Measurements from ENCODE around the gene CYP4F11. TPM values are rescaled to one million over a fixed set of nuclear protein-coding genes. Genes with fewer than 3 reads are reported as not detected.
"Not testable (repeated sequence)": the region's sequence is repeated elsewhere in the genome, so short reads cannot be mapped to it uniquely, and the experiment has no call there.

Gene CYP4F11
- total and polyA plus RNA-seq, 2 of the 13 experiments (the other 11 are each of a cell fraction or from before 2014, with no cell fraction given): 7.8 to 8.4 TPM

- WGBS (ENCODE audit: low lambda C conversion rate): 39% methylated on average over 6 of the region's 6 CpGs
- H3K9ac ChIP-seq (ENCODE audit: insufficient read depth, low read depth, low read length); H3K36me3 ChIP-seq (replicated peaks in 1 of 2; ENCODE audit: control insufficient read depth in 1 of 2, insufficient read depth in 2 of 2, low read length in 2 of 2); H3K4me2 ChIP-seq (ENCODE audit: low read depth, low read length); H3K27me3 ChIP-seq (ENCODE audit: control insufficient read depth in 1 of 2, insufficient read depth in 2 of 2, low read length in 2 of 2); CTCF ChIA-PET (ENCODE audit: low intra/inter-chr PET ratio, low total read pairs); DNase-seq (ENCODE audit: low spot score); H2AFZ ChIP-seq (ENCODE audit: low read length); H3K79me2 ChIP-seq (ENCODE audit: insufficient read depth, low read length); H3K27ac ChIP-seq (ENCODE audit: extremely low read length, insufficient read depth, low read length); ATAC-seq; FAIRE-seq; H3K4me3 ChIP-seq (replicated peaks in 1 of 3; ENCODE audit: insufficient read depth in 1 of 3, low read depth in 2 of 3, low read length in 3 of 3); intact Hi-C loops (cut with micrococcal nuclease; ENCODE audit: unreplicated experiment); H3K9me3 ChIP-seq (ENCODE audit: low read length); in situ Hi-C loops (cut with HindIII; ENCODE audit: extremely low pct_ligation_motif_present, low pct_unique_long_range_greater_than_20kb); H4K20me1 ChIP-seq (ENCODE audit: insufficient read depth, low read length); BruUV-seq (replicated peaks); POLR2A ChIA-PET: not testable (repeated sequence)
- H3K4me1 ChIP-seq (ENCODE audit: insufficient read depth, low read length): 0 out of 2 replicates have a peak, but pooled peaks cover 11% of the 10 kb centered on the region
Measured at GRCh38 chr19:15873771-15874170, 60.6 kb downstream of the CYP4F11 start.

GRCh38 chr19:15871570-15871969 is 62.8 kb downstream of the CYP4F11 start:
- ChIA-PET CTCF (ENCODE audit: low intra/inter-chr PET ratio, low total read pairs) (no interaction called here), POLR2A (no interaction called here)
- Histone ChIP-seq H4K20me1 (ENCODE audit: insufficient read depth, low read length) (no peaks in the 10 kb centered on the region), H3K4me1 (ENCODE audit: insufficient read depth, low read length) (0 out of 2 replicates have a peak, but pooled peaks cover 12% of the 10 kb centered on the region), H3K27me3 (ENCODE audit: control insufficient read depth in 1 of 2, insufficient read depth in 2 of 2, low read length in 2 of 2) (no peaks in the 10 kb centered on the region), H3K9me3 (ENCODE audit: low read length) (no peaks in the 10 kb centered on the region), H3K36me3 (replicated peaks in 1 of 2; ENCODE audit: control insufficient read depth in 1 of 2, insufficient read depth in 2 of 2, low read length in 2 of 2) (no peaks in the 10 kb centered on the region), H3K27ac (ENCODE audit: extremely low read length, insufficient read depth, low read length) (no peak overlapping the region), H3K79me2 (ENCODE audit: insufficient read depth, low read length) (no peaks in the 10 kb centered on the region), H3K4me3 (replicated peaks in 1 of 3; ENCODE audit: insufficient read depth in 1 of 3, low read depth in 2 of 3, low read length in 3 of 3) (peak overlapping the region in 2 of 3 experiments; percentile 27 to 48; a peak in 3 of 6 replicates), H2AFZ (ENCODE audit: low read length) (no peak overlapping the region), H3K4me2 (ENCODE audit: low read depth, low read length) (peak overlapping the region; percentile 71), H3K9ac (ENCODE audit: insufficient read depth, low read depth, low read length) (no peak overlapping the region)
- ATAC-seq (peak; percentile 83), DNase-seq (ENCODE audit: low spot score) (no peak), FAIRE-seq (no peak)
- 21% methylated on average over 3 of the region's 11 CpGs for WGBS (ENCODE audit: low lambda C conversion rate)
- no TSS peak for BruUV-seq (replicated peaks)
- in situ Hi-C loops (cut with HindIII; ENCODE audit: extremely low pct_ligation_motif_present, low pct_unique_long_range_greater_than_20kb): no loop called here
- intact Hi-C loops (cut with micrococcal nuclease; ENCODE audit: unreplicated experiment): no loop called here
- TF ChIP-seq CTCF (CRISPR knock-in tag; IDR thresholded peaks at IDR 0.05): peak; percentile 30; the same call in 1 of the 2 replicates
- TF ChIP-seq GTF3A (CRISPR knock-in tag; conservative IDR thresholded peaks at IDR 0.05): no peak
- TF ChIP-seq GABPB1 (CRISPR knock-in tag; IDR thresholded peaks at IDR 0.05): peak; percentile 77
- 0 out of 2 replicates have a peak, but pooled peaks have one; percentile 29 for TF ChIP-seq SPEN (CRISPR knock-in tag; IDR thresholded peaks at IDR 0.05; ENCODE audit: low read depth)
- peak; percentile 25; the same call in 1 of the 2 replicates for TF ChIP-seq KAT8 (CRISPR knock-in tag; IDR thresholded peaks at IDR 0.05)
- TF ChIP-seq GABPA (IDR thresholded peaks at IDR 0.05; ENCODE audit: low read depth, low read length): peak; percentile 65
- peak; percentile 80 for TF ChIP-seq GABPA (CRISPR knock-in tag; IDR thresholded peaks at IDR 0.05; ENCODE audit: low read depth)
- TF ChIP-seq POLR2A (IDR thresholded peaks at IDR 0.05; ENCODE audit: insufficient read depth in 1 of 2, low read depth in 2 of 2, low read length in 2 of 2): peak in 1 of 2 experiments; percentile 36; a peak in 1 of 4 replicates
- no peak for TF ChIP-seq MYNN (CRISPR knock-in tag; IDR thresholded peaks at IDR 0.05; ENCODE audit: low read depth)
- peak; percentile 55 for TF ChIP-seq ZNF687 (CRISPR knock-in tag; IDR thresholded peaks at IDR 0.05)
- no peak for TF ChIP-seq ELF3 (CRISPR knock-in tag; IDR thresholded peaks at IDR 0.05)

Data from HepG2 (cell line).